Endothelial cell of umbilical vein (primary cell): Measurements from ENCODE around the gene NPM1. TPM values are rescaled to one million over a fixed set of nuclear protein-coding genes. Genes with fewer than 3 reads are reported as not detected.

ENCODE experiments used
- BruUV-seq: library from RNA; stranded (reverse); fragments of 400-500 nt; replicated peaks from 2 replicates; lab custom pipeline; 2021; lab: Mats Ljungman, UMichigan
- CTCF ChIA-PET: fragments of 300-600, 350-600 bp; sonication (Branson Sonifier 250); formaldehyde crosslinking; loops from one replicate; lab custom pipeline; 2021; ENCODE audit warnings: antibody characterized with exemption, inconsistent platforms; lab: Charles Lee
- POLR2A ChIA-PET: fragments of 300-600, 350-600 bp; sonication (Branson Sonifier 250); formaldehyde crosslinking; loops from one replicate; lab custom pipeline; 2021; ENCODE audit warnings: antibody characterized with exemption, inconsistent platforms; lab: Charles Lee
- DNase-seq: peaks from one replicate; pipeline ENCODE4 v3.0.0-alpha.2; 2011; ENCODE audit warnings: low read depth, low spot score
- FAIRE-seq: peaks from 2 replicates; lab custom pipeline; 2011; peaks lifted over from hg19 to GRCh38; lab: Jason Lieb, UNC
- H2AFZ ChIP-seq: 2 replicates; pipeline ENCODE4 v1.6.0; 2012; ENCODE audit warnings: low read depth, low read length, control low read depth, inconsistent platforms
- H3K27ac ChIP-seq: 2 replicates; pipeline ENCODE4 v1.5.1; 2011; ENCODE audit warnings: low read depth, mild to moderate bottlenecking, control low read depth, low read length, moderate library complexity; ENCODE audit not compliant: insufficient read depth
- H3K27me3 ChIP-seq, 2 experiments: 2 replicates each; pipeline versions ENCODE4 v1.6.0 to v1.6.1; 2011; ENCODE audit warnings: low read length in 2 of 2, mixed read lengths in 1 of 2; ENCODE audit not compliant: control insufficient read depth in 2 of 2, insufficient read depth in 2 of 2
- H3K36me3 ChIP-seq, 2 experiments: 2 replicates in 1 of 2; 3 replicates in 1 of 2; pipeline ENCODE4 v1.5.1; 2011; ENCODE audit warnings: low read length in 2 of 2, mild to moderate bottlenecking in 1 of 2, moderate library complexity in 1 of 2; ENCODE audit not compliant: control insufficient read depth in 2 of 2, insufficient read depth in 2 of 2; ENCODE audit errors: extremely low read depth in 1 of 2
- H3K4me1 ChIP-seq: 3 replicates; pipeline ENCODE4 v1.5.1; 2011; ENCODE audit warnings: mild to moderate bottlenecking, low read length; ENCODE audit not compliant: control insufficient read depth, insufficient read depth; ENCODE audit errors: extremely low read depth
- H3K4me2 ChIP-seq: 2 replicates; pipeline ENCODE4 v1.6.1; 2011; ENCODE audit warnings: low read length, control low read depth, mixed read lengths; ENCODE audit not compliant: insufficient read depth
- H3K4me3 ChIP-seq, 3 experiments: fragments of 200-600 bp in 1 of 3; sonication (generic), shearing (Covaris generic) in 1 of 3; replicated peaks in 1 of 3; 2 replicates each; pipeline ENCODE4 v1.5.1; 2011 to 2016; ENCODE audit warnings: control low read depth in 3 of 3, low read length in 3 of 3, mild to moderate bottlenecking in 2 of 3, inconsistent platforms in 1 of 3, low read depth in 1 of 3, moderate library complexity in 1 of 3; ENCODE audit not compliant: insufficient read depth in 1 of 3
- H3K79me2 ChIP-seq: 2 replicates; pipeline ENCODE4 v1.6.0; 2012; ENCODE audit warnings: low read length, inconsistent platforms; ENCODE audit not compliant: control insufficient read depth, insufficient read depth
- H3K9ac ChIP-seq: replicated peaks from 2 replicates; pipeline ENCODE3; 2011; ENCODE audit warnings: low read length, control low read depth; ENCODE audit not compliant: insufficient read depth; ENCODE audit errors: extremely low read depth
- H3K9me1 ChIP-seq: replicated peaks from 3 replicates; pipeline ENCODE4 v1.6.0; 2011; ENCODE audit warnings: mild to moderate bottlenecking, low read length; ENCODE audit not compliant: control insufficient read depth, insufficient read depth; ENCODE audit errors: extremely low read depth
- H3K9me3 ChIP-seq: replicated peaks from 2 replicates; pipeline ENCODE4 v1.5.1; 2012; ENCODE audit warnings: low read length, inconsistent platforms; ENCODE audit not compliant: control insufficient read depth, insufficient read depth
- H4K20me1 ChIP-seq: replicated peaks from 2 replicates; pipeline ENCODE3; 2011; ENCODE audit warnings: mild to moderate bottlenecking, low read length; ENCODE audit not compliant: control insufficient read depth, insufficient read depth; ENCODE audit errors: extremely low read depth
- CTCF ChIP-seq, 2 donors: IDR thresholded peaks; 1 replicate in 1 of 2; 2 replicates in 1 of 2; pipeline ENCODE4 v1.5.1; 2011; ENCODE audit warnings: low read length in 2 of 2, mild to moderate bottlenecking in 2 of 2, moderate library complexity in 2 of 2, control low read depth in 1 of 2, inconsistent platforms in 1 of 2, low read depth in 1 of 2; ENCODE audit not compliant: insufficient read depth in 1 of 2; ENCODE audit errors: extremely low read depth in 1 of 2
- EZH2 ChIP-seq: IDR thresholded peaks from 2 replicates; pipeline ENCODE4 v1.6.1; 2012; ENCODE audit warnings: borderline replicate concordance, low read depth, mild to moderate bottlenecking, moderate library complexity, low read length, inconsistent platforms; ENCODE audit not compliant: severe bottlenecking
- FOS ChIP-seq: IDR thresholded peaks from 2 replicates; pipeline ENCODE4 v1.6.1; 2011; ENCODE audit warnings: mild to moderate bottlenecking, low read length, moderate library complexity, borderline replicate concordance; ENCODE audit not compliant: insufficient read depth
- GATA2 ChIP-seq: IDR thresholded peaks from 2 replicates; pipeline ENCODE4 v1.7.0; 2011; ENCODE audit warnings: low read depth, mild to moderate bottlenecking, moderate library complexity, mixed read lengths, low read length; ENCODE audit not compliant: insufficient read length, insufficient read depth
- JUN ChIP-seq: IDR thresholded peaks from 2 replicates; pipeline ENCODE4 v1.6.1; 2011; ENCODE audit warnings: borderline replicate concordance, low read depth; ENCODE audit not compliant: insufficient read length, insufficient read depth
- MYC ChIP-seq: IDR thresholded peaks from one replicate; pipeline ENCODE4 v1.6.1; 2011; ENCODE audit warnings: mild to moderate bottlenecking, low read depth, low read length
- POLR2A ChIP-seq: IDR thresholded peaks from 2 replicates; pipeline ENCODE4 v1.6.1; 2012; ENCODE audit warnings: low read depth, mild to moderate bottlenecking, control low read depth, low read length
- POLR2AphosphoS5 ChIP-seq: IDR thresholded peaks from 2 replicates; pipeline ENCODE4 v1.6.1; 2012; ENCODE audit warnings: low read depth, mild to moderate bottlenecking, control low read depth, low read length, moderate library complexity; ENCODE audit not compliant: insufficient read depth
- dilution Hi-C: fragments of 300-500 bp; cut with MboI; formaldehyde crosslinking; loops from one replicate; pipeline ENCODE4 v1.15.0; 2019; ENCODE audit warnings: low sequenced_read_pairs; ENCODE audit not compliant: extremely low pct_ligation_motif_present
- intact Hi-C: fragments of 100-400 bp; cut with micrococcal nuclease; formaldehyde crosslinking; loops from one replicate; pipeline ENCODE4 v1.10.0; 2022
- polyA plus RNA-seq, 4 experiments: library from polyadenylated mRNA; depleted of rRNA in 3 of 4; stranded (reverse) in 3 of 4; unstranded in 1 of 4; fragments of >200 nt; gene quantifications; 2 replicates each; pipeline versions ENCODE4 v1.2.1 to v1.2.3, GENCODE V29; 2011 to 2012; ENCODE audit warnings: missing spikeins in 1 of 4
- total RNA-seq: library from RNA; stranded (reverse); gene quantifications from 2 replicates; pipeline ENCODE4 v1.2.3, GENCODE V29; 2021
- TF ChIP-seq, protein P1 (sequence below): IDR thresholded peaks from 2 replicates; pipeline ENCODE4 v1.6.1; 2011; ENCODE audit not compliant: insufficient read depth, insufficient read length

NPM1 gene
- total and polyA plus RNA-seq, 2 donors (not counting 3 experiments of a cell fraction or from before 2014, with no cell fraction given), result 618 to 1,695 TPM

DNA sequence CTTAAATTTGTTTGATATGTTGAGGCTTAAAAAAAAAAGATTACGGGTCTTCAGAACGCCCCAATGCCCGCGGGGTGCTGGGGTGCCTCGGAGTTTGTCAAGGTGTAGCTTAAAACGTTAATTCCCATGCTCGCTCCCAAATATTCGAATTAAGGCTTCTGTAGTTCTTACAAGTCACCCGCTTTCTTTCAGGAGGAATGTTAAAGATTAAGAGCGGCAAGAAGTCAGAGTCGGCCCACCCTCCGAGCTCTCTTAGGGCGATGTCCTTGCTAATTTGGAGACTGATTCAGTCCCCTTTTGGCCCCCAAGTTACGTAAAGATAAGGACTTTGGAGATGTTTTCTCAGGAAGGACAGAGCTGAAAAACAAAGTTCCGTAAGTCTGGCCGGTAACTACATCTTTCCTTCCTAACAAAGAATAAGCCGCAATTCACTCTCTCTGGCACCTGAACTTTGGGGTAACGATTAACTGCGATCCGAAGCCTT lies 746 bp upstream of the NPM1 start:
- TSS peak; percentile 97 for BruUV-seq
- Histone ChIP-seq H3K79me2 (peaks cover 42% of the 10 kb centered on the region), H3K36me3 (peaks cover 1 to 8% of the 10 kb centered on the region in 2 experiments), H3K9me1 (no peaks in the 10 kb centered on the region), H3K4me1 (peaks cover 24% of the 10 kb centered on the region), H3K4me3 (peak overlapping the region; percentile 5 to 84 (median 43)), H3K27me3 (no peaks in the 10 kb centered on the region), H3K27ac (peak overlapping the region; percentile 60), H3K4me2 (peak overlapping the region; percentile 60), H3K9ac (peak overlapping the region; percentile 84), H3K9me3 (no peaks in the 10 kb centered on the region), H2AFZ (peak overlapping the region; percentile 16), H4K20me1 (peaks cover 25% of the 10 kb centered on the region)
- ChIA-PET POLR2A (interaction anchor here (0.7 to 1.7 kb wide), 4 partner anchors 21 to 1597 kb away, joined by 3 to 6 read pairs (median 3); partner anchors contain the start of gene ATP6V0E1), CTCF (interaction anchor here (0.9 to 1.4 kb wide), 4 partner anchors 19 to 525 kb away, joined by 3 to 4 read pairs (median 3); no protein-coding TSS in a partner anchor)
- TF ChIP-seq CTCF (IDR thresholded peaks at IDR 0.05; ENCODE audit: extremely low read depth in 1 of 2, insufficient read depth in 1 of 2, low read depth in 1 of 2, low read length in 2 of 2) (no peak), FOS (no peak), POLR2AphosphoS5 (no peak), GATA2 (no peak), MYC (no peak), EZH2 (no peak), POLR2A (no peak), JUN (no peak)
- TF ChIP-seq, protein P1, sequence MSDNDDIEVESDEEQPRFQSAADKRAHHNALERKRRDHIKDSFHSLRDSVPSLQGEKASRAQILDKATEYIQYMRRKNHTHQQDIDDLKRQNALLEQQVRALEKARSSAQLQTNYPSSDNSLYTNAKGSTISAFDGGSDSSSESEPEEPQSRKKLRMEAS, result no peak
- no peak for DNase-seq
- no peak for FAIRE-seq
- dilution Hi-C loops (no loop called here), intact Hi-C loops (loop anchor here (1.0 kb wide), 1 partner anchor 63 kb away; no protein-coding TSS in a partner anchor)
